HG02852 (cell line): ENCODE data around the gene UBASH3B.
A peak's percentile ranks its signal among the peaks of the same experiment; 100 is the strongest.
"Not testable (repeated sequence)": the region's sequence is repeated elsewhere in the genome, so short reads cannot be mapped to it uniquely, and the experiment has no call there.

Experiments
- ATAC-seq: cut with Tn5 transposase; IDR thresholded peaks from one replicate; pipeline ENCODE4 v1.9.1; 2021; ENCODE audit warnings: mild to moderate bottlenecking, moderate library complexity; ENCODE audit not compliant: unreplicated experiment

UBASH3B gene

GRCh38 chr11:122807731-122808477 is 152.4 kb downstream of the UBASH3B start:
- ATAC-seq: no peak

- ATAC-seq: peak; percentile 92
Measured at GRCh38 chr11:122808478-122808869, 153.0 kb downstream of the UBASH3B start.

- no peak for ATAC-seq
Measured at GRCh38 chr11:122809866-122810265, 154.3 kb downstream of the UBASH3B start.

- ATAC-seq: no peak
Measured at GRCh38 chr11:122811721-122812120, 156.2 kb downstream of the UBASH3B start.

GRCh38 chr11:122812638-122813037 is 157.1 kb downstream of the UBASH3B start:
- no peak for ATAC-seq

GRCh38 chr11:122813176-122813893 is 157.8 kb downstream of the UBASH3B start:
- no peak for ATAC-seq

GRCh38 chr11:122813894-122814270 is 158.4 kb downstream of the UBASH3B start:
- ATAC-seq: no peak

- ATAC-seq: no peak
Measured at GRCh38 chr11:122814401-122814800, 158.9 kb downstream of the UBASH3B start.

- ATAC-seq: no peak
Measured at GRCh38 chr11:122815900-122816299, 160.4 kb downstream of the UBASH3B start.

GRCh38 chr11:122816761-122817520 is 161.4 kb downstream of the UBASH3B start:
- no peak for ATAC-seq

GRCh38 chr11:122820158-122820557 is 164.6 kb downstream of the UBASH3B start:
- ATAC-seq: no peak

- ATAC-seq: no peak
Measured at GRCh38 chr11:122821169-122821568, 165.6 kb downstream of the UBASH3B start.

- no peak for ATAC-seq
Measured at GRCh38 chr11:122822241-122822640, 166.7 kb downstream of the UBASH3B start.

- no peak for ATAC-seq
Measured at GRCh38 chr11:122823564-122823963, 168.0 kb downstream of the UBASH3B start.

GRCh38 chr11:122829371-122829770 is 173.8 kb downstream of the UBASH3B start:
- not testable (repeated sequence) for ATAC-seq

- ATAC-seq: not testable (repeated sequence)
Measured at GRCh38 chr11:122832297-122832696, 176.8 kb downstream of the UBASH3B start.

- no peak for ATAC-seq
Measured at GRCh38 chr11:122832721-122833470, 177.4 kb downstream of the UBASH3B start.

GRCh38 chr11:122833846-122834464 is 178.4 kb downstream of the UBASH3B start:
- ATAC-seq: no peak

- no peak for ATAC-seq
Measured at GRCh38 chr11:122836916-122837315, 181.4 kb downstream of the UBASH3B start.

GRCh38 chr11:122837528-122838346 is 182.2 kb downstream of the UBASH3B start:
- no peak for ATAC-seq
